ENCODE data around the gene DKK1.

DNA sequence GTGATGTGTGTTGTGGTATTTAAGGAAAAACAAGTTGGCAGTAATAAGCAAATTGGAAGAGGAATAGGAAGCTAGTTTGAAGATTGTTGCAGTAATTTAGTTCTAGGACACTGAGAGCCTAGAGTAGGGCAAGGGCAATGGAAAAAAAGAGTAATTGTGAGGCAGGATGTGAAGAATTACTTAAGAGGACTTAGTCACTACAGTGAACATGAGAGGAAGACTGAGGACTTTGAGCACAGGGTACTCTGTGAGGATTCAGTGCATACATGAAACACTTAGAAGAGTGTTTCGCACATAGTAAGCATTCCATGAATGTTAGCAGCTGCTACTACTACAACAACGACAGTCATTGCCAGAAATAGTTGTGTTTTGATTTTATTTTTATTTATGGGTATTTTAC, 30.9 kb upstream of the DKK1 start:
- TF ChIP-seq CTCF (IDR thresholded peaks at IDR 0.05; ENCODE audit: low read depth, low read length, missing input control) (no peak), YY1 (IDR thresholded peaks at IDR 0.05) (no peak), REST (IDR thresholded peaks at IDR 0.05) (no peak), SP1 (IDR thresholded peaks at IDR 0.05) (no peak), HNF4G (IDR thresholded peaks at IDR 0.05) (no peak), RXRA (IDR thresholded peaks at IDR 0.05) (no peak), RAD21 (IDR thresholded peaks at IDR 0.05) (no peak), JUND (IDR thresholded peaks at IDR 0.05) (no peak), GABPA (IDR thresholded peaks at IDR 0.05 in 1 of 2, conservative IDR thresholded peaks at IDR 0.05 in 1 of 2) (no peak)
- TF ChIP-seq, protein P1, sequence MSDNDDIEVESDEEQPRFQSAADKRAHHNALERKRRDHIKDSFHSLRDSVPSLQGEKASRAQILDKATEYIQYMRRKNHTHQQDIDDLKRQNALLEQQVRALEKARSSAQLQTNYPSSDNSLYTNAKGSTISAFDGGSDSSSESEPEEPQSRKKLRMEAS (IDR thresholded peaks at IDR 0.05), result no peak
